Subcutaneous abdominal adipose tissue (tissue), 5 donors: Measurements from ENCODE around the gene BANP.
"Not testable (repeated sequence)": the region's sequence is repeated elsewhere in the genome, so short reads cannot be mapped to it uniquely, and the experiment has no call there.

Experiments used
- H3K27ac ChIP-seq: one replicate; pipeline ENCODE4 v1.7.0; 2013; ENCODE audit warnings: low read depth, mild to moderate bottlenecking, inconsistent platforms, low read length, moderate library complexity
- H3K27me3 ChIP-seq, 5 donors: one replicate each; pipeline ENCODE4 v1.7.0; 2013; ENCODE audit warnings: low read length in 5 of 5, inconsistent platforms in 1 of 5; ENCODE audit not compliant: control insufficient read depth in 5 of 5, insufficient read depth in 4 of 5
- H3K36me3 ChIP-seq, 5 donors: one replicate each; pipeline ENCODE4 v1.7.0; 2013; ENCODE audit warnings: low read length in 5 of 5; ENCODE audit not compliant: control insufficient read depth in 5 of 5, insufficient read depth in 5 of 5
- H3K4me1 ChIP-seq, 5 donors: one replicate each; pipeline ENCODE4 v1.7.0; 2013; ENCODE audit warnings: low read length in 5 of 5, mild to moderate bottlenecking in 3 of 5, moderate library complexity in 1 of 5; ENCODE audit not compliant: control insufficient read depth in 5 of 5, insufficient read depth in 5 of 5
- H3K4me3 ChIP-seq, 5 donors: one replicate each; pipeline ENCODE4 v1.7.0; 2013; ENCODE audit warnings: low read length in 5 of 5, low read depth in 1 of 5
- H3K9ac ChIP-seq, 5 donors: one replicate each; pipeline ENCODE4 v1.7.0; 2013; ENCODE audit warnings: low read length in 5 of 5, mild to moderate bottlenecking in 4 of 5, moderate library complexity in 3 of 5
- H3K9me3 ChIP-seq, 5 donors: one replicate each; pipeline ENCODE4 v1.7.0; 2013; ENCODE audit warnings: low read length in 5 of 5; ENCODE audit not compliant: control insufficient read depth in 5 of 5
- donor health status: healthy.
- donor health status: healthy.
- donor health status: healthy.
- donor health status: healthy.
- donor health status: healthy.

BANP gene

DNA sequence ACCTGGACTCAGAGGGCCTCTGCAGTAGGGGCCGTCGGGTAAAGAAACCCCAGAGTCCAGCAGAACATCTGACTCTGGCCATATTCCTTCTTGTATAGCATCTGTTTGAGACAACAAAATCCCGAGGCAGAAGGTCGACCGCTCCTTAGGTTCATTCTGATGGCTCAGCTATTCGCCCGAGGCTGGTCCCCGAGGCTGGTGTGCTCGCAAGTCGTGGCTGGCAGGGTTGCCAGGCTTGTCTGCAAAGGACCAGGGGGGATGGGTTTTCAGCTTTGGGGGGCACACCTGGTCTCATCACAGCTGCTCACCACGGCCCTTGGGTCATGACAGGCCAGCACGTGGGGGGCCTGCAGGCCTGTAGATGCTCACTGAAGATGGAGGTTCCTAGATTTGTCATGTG, 119.1 kb downstream of the BANP start:
- H3K27me3 ChIP-seq, result no peaks in the 10 kb centered on the region
- H3K4me1 ChIP-seq, result no peaks in the 10 kb centered on the region
- no peak overlapping the region for H3K9ac ChIP-seq
- no peak overlapping the region for H3K4me3 ChIP-seq
- no peak overlapping the region for H3K27ac ChIP-seq
- no peaks in the 10 kb centered on the region for H3K9me3 ChIP-seq
- peaks cover 0 to 78% (median 49%) of the 10 kb centered on the region in 5 donors for H3K36me3 ChIP-seq

DNA sequence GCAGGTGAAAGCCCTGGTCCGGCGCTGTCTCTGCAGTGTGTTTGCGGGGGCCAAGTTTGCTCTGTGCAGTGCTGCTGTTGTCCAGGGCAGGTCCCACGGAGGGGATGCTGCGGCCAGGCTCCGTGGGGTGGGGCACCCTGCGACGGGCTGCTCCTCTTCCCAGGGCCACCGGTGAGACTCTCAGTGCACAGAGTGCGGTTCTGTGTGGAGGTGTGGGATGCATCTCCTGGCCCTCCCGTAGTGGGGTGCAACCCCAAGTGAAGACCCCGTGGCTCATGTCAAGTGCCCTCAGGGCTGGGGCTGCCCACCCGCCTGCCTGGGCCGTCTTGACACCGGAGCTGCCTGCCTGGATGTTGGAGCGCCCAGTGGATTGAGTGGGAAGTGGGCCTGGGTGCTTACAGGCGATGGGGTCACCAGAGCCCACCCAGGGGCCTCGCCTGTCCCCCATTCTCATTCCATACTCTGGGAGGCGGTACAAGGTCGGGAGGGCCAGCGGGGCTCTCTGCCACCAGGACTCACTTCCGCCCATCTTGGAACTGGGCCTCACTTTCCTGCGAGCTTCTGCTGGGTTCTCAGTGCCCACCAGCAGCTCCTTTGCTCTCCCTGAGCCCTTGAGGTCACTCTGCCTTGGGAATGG, 119.9 kb downstream of the BANP start:
- no peaks in the 10 kb centered on the region for H3K9me3 ChIP-seq
- no peaks in the 10 kb centered on the region for H3K27me3 ChIP-seq
- H3K4me1 ChIP-seq, result no peaks in the 10 kb centered on the region
- peaks cover 0 to 79% (median 46%) of the 10 kb centered on the region in 5 donors for H3K36me3 ChIP-seq
- no peak overlapping the region for H3K27ac ChIP-seq
- H3K9ac ChIP-seq, result no peak overlapping the region
- H3K4me3 ChIP-seq, result no peak overlapping the region

DNA sequence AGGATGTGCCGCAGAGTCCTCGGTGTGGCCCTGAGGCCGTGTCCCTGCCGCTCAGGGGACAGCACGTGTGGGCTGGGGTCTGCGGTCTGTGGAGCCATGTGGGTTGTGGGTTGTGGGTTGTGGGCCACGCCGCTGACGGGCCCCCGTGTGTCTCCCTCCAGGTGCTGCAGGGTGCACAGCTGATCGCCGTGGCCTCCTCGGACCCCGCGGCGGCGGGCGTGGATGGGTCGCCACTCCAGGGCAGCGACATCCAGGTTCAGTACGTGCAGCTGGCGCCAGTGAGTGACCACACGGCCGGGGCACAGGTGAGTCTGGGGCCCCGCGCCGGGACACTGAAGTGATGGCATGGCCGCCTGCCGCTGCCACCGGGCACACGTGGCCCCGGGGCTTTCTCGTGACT, 120.7 kb downstream of the BANP start:
- H3K9me3 ChIP-seq, result no peaks in the 10 kb centered on the region
- no peaks in the 10 kb centered on the region for H3K27me3 ChIP-seq
- H3K9ac ChIP-seq, result no peak overlapping the region
- no peak overlapping the region for H3K27ac ChIP-seq
- peaks cover 0 to 82% (median 47%) of the 10 kb centered on the region in 5 donors for H3K36me3 ChIP-seq
- no peaks in the 10 kb centered on the region for H3K4me1 ChIP-seq
- H3K4me3 ChIP-seq, result no peak overlapping the region

DNA sequence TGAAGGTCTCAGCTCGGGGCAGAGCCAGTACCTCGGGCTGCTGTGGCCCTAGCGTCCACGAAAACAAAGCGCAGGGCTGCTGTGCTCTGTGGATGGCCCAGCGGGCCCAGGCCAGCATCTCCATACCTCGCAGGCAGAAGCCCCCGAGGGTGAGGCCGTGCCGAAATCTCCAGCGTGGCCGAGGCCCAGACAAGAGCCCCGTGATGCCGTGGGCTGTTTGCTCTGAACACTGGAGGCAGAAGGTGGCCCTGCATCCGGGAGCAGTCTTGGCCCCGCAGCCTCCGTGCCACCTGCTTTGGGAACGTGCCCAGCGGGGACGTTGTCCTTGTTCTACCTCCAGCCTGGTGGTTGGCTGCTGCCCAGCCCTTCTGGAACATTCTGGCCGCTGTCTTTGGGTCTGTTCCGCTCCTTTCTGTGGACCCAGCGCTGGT, 121.4 kb downstream of the BANP start:
- Histone ChIP-seq H3K36me3 (peaks cover 0 to 85% (median 54%) of the 10 kb centered on the region in 5 donors), H3K27ac (no peak overlapping the region)

DNA sequence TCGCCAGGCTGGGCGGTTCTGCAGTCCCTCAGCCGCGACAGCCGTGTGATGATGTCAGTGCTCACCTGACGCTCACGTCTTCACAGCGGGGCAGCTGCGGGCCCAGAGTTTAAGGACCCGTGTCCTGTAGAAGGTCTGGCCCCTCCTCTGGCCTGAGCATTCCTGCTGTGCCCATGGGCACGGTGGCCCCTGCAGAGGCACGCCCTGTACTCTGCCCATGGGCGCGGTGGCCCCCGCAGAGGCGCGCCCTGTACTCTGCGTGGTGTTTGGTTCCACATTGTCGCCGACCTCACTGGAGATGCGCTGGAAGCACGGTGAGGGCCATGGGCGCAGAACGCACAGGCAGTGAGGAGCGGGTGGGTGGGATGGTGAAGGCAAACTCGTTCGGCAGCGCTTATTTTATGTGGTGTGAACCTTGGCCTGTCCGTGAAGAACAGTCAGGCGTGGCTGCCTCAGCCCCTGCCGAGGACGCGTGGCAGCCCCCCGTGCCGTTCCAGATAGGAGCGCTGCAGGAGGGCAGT, 122.0 kb downstream of the BANP start:
- no peak overlapping the region for H3K9ac ChIP-seq
- no peaks in the 10 kb centered on the region for H3K9me3 ChIP-seq
- no peaks in the 10 kb centered on the region for H3K27me3 ChIP-seq
- no peak overlapping the region for H3K27ac ChIP-seq
- no peak overlapping the region for H3K4me3 ChIP-seq
- H3K4me1 ChIP-seq, result no peaks in the 10 kb centered on the region
- H3K36me3 ChIP-seq, result peaks cover 0 to 87% (median 59%) of the 10 kb centered on the region in 5 donors

More for the DNA sequence above, 121.4 kb downstream of the BANP start:
- no peaks in the 10 kb centered on the region for H3K9me3 ChIP-seq
- H3K4me3 ChIP-seq, result no peak overlapping the region
- no peak overlapping the region for H3K9ac ChIP-seq
- H3K4me1 ChIP-seq, result no peaks in the 10 kb centered on the region
- no peaks in the 10 kb centered on the region for H3K27me3 ChIP-seq

DNA sequence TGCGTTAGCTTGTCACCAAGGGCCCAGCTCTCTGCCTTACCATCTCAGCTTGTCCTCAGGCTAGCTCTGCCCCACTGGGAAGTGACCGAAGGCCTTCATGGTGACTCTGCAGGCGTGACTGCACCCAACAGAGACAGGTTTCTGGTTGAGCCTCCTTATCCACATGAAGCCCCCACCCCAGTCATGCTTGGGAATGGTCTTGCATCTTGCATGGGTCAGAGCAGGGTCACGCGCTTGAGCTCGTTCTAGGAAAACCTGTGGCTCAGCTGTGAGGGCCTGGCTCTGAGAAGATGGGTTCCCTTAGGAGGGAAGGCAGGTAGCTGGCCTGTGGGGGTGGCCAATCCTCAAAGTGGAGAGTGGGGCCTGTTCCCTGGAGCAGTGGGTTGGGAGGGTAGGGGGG, 122.8 kb downstream of the BANP start:
- Histone ChIP-seq H3K4me1 (no peaks in the 10 kb centered on the region), H3K9me3 (no peaks in the 10 kb centered on the region), H3K9ac (no peak overlapping the region), H3K27ac (no peak overlapping the region), H3K27me3 (no peaks in the 10 kb centered on the region), H3K4me3 (no peak overlapping the region), H3K36me3 (peaks cover 0 to 88% (median 62%) of the 10 kb centered on the region in 5 donors)

DNA sequence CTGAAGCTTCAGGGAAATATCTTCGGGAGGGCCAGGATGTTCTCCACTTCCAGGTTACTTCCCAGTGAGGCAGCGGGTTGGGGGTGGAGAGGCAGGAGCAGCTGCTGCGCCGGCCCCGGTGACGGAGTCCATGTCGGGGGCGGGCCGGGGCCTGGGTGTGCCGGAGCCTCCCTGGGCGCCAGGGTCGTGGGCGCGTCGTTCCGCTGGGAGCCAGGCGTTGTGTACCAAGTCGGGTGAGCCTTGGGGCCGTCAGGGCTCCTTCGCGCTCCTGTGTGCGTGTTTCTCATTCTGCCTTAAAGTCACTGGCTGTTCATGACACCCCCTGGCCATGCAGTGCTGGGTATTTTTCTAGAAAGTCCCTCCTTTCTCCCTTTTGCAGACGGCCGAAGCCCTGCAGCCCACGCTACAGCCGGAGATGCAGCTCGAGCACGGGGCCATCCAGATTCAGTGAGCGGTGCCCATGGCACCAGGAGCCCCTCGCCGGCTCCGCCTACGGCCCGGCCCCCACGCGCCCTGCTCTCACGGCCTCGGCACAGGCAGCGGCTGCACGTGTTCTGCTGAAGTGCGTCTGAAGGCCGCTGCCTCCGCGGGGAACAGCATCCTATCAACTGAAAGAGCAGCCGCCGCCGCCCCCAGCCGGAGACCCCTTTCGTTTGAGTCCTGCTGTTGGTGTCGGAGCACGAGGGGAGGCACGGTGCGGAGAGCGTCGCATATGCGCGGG, 125.1 kb downstream of the BANP start:
- Histone ChIP-seq H3K27ac (no peak overlapping the region), H3K36me3 (peaks cover 0 to 67% (median 46%) of the 10 kb centered on the region in 5 donors), H3K27me3 (no peaks in the 10 kb centered on the region), H3K9me3 (no peaks in the 10 kb centered on the region), H3K9ac (no peak overlapping the region), H3K4me1 (no peaks in the 10 kb centered on the region), H3K4me3 (no peak overlapping the region)

DNA sequence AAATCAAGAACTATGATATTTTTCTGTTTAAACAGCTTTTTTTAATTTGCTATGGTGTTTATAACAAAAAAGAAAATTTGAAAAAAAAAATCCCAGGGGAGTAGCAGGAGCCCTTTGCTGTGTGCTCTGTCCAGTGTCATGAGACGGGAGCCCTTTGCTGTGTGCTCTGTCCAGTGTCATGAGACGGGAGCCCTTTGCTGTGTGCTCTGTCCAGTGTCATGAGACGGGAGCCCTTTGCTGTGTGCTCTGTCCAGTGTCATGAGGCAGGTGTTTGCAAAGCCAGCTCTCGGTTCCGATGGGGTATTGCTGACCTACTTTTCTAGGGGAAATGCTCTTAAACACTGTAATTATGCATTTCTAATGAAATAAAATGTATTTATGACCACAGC, 125.7 kb downstream of the BANP start:
- not testable (repeated sequence) for H3K9me3 ChIP-seq, H3K9ac ChIP-seq, H3K4me1 ChIP-seq, H3K4me3 ChIP-seq, H3K27ac ChIP-seq, H3K27me3 ChIP-seq
- H3K36me3 ChIP-seq, result peaks cover 0 to 61% (median 41%) of the 10 kb centered on the region in 5 donors

DNA sequence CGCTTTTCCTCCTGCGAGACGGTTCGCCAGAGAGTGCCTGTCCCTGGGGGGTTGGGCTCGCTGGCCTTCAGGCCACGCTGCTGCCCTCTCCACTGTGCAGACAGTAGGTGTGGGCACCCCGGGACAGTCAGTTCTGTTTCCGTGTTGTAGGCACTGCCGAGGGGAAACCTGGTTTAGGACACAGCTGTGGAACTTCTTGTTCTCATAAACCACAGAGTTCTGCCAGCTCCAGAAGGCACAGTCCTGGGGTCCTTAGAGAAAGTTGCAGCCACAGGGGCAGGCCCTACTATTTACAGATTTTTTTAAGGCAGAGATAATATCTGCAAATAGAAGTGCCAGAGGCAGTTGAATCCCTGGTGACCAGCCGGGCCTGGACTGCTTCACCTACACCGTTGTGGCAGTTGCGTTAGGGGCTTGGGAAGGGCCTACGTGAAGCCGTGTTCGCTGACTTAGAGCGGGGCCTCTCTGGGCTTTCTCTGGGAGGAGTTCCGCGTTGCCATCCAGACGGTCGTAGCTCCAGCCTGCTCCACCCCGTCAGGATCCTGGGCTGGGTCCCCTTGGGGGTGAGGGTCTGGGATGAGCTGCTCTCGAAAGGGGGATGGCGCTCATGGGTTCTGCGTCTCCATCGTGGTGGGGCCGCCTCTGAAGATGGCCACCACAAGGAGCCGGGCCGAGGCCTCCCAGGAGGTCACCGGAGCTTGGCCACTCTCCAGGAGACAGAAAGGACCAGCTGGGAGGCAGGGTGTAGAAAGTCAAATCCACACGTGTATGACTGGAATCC, 126.3 kb downstream of the BANP start:
- Histone ChIP-seq H3K9ac (no peak overlapping the region), H3K36me3 (peaks cover 0 to 56% (median 37%) of the 10 kb centered on the region in 5 donors), H3K9me3 (no peaks in the 10 kb centered on the region), H3K27me3 (no peaks in the 10 kb centered on the region), H3K4me3 (no peak overlapping the region), H3K27ac (no peak overlapping the region), H3K4me1 (no peaks in the 10 kb centered on the region)
